HEK293T (cell line): ENCODE measurements around the gene DENND1B.

Experiments
- BHLHE40 ChIP-seq: fragments of 450-650 bp; IDR thresholded peaks from 2 replicates; pipeline ENCODE4 v1.6.1; 2016; ENCODE audit warnings: mild to moderate bottlenecking, moderate library complexity, borderline replicate concordance
- FOXK2 ChIP-seq: fragments of 450-650 bp; IDR thresholded peaks from 2 replicates; pipeline ENCODE4 v1.6.1; 2016; ENCODE audit warnings: mild to moderate bottlenecking
- FOXM1 ChIP-seq: fragments of 450-650 bp; IDR thresholded peaks from 2 replicates; pipeline ENCODE4 v1.6.1; 2017; ENCODE audit warnings: mild to moderate bottlenecking, borderline replicate concordance
- HDGF ChIP-seq: fragments of 450-650 bp; IDR thresholded peaks from 2 replicates; pipeline ENCODE4 v1.6.1; 2017; ENCODE audit warnings: antibody characterized with exemption, borderline replicate concordance
- SP1 ChIP-seq: fragments of 450-650 bp; IDR thresholded peaks from 2 replicates; pipeline ENCODE4 v1.6.1; 2017
- SUZ12 ChIP-seq: fragments of 450-650 bp; IDR thresholded peaks from 2 replicates; pipeline ENCODE4 v1.6.1; 2016; ENCODE audit warnings: mild to moderate bottlenecking
- TARDBP ChIP-seq: fragments of 450-650 bp; IDR thresholded peaks from 2 replicates; pipeline ENCODE4 v1.6.1; 2016
- ZNF384 ChIP-seq: fragments of 450-650 bp; IDR thresholded peaks from 2 replicates; pipeline ENCODE4 v1.6.1; 2016

DNA sequence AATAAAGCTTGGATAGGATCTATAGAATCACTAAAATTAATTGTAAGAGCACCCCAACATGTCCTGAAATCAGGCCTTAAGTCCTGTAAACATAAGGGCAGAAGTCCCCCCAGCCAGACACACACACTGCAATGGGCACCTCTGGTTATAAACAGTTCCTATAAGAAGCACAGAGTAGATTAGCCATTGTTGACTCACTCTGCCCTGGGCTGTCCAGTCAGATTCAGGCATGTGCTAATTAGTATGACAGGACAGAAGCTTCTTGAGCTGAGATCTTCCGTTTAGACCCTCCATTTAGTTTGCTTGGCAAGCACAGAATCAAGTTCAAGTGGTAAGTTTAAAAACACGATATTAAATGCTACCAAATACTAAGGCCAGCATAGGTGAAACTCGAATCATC lies 11.8 kb upstream of the DENND1B start:
- no peak for TF ChIP-seq TARDBP
- TF ChIP-seq ZNF384 = no peak
- TF ChIP-seq FOXM1 = no peak
- no peak for TF ChIP-seq BHLHE40
- no peak for TF ChIP-seq SUZ12
- no peak for TF ChIP-seq FOXK2
- no peak for TF ChIP-seq SP1
- no peak for TF ChIP-seq HDGF
